NCI-H146 treated with DMSO at 0.1 percent for 48 hours (cell line): Measurements from ENCODE around the gene KDM4C.
A peak's percentile ranks its signal among the peaks of the same experiment; 100 is the strongest.
"Not testable (repeated sequence)": the region's sequence is repeated elsewhere in the genome, so short reads cannot be mapped to it uniquely, and the experiment has no call there.

Source experiments
- DNase-seq: peaks from one replicate; lab custom pipeline; 2025; ENCODE audit not compliant: unreplicated experiment; lab: John Stamatoyannopoulos, UW

The KDM4C gene

DNA sequence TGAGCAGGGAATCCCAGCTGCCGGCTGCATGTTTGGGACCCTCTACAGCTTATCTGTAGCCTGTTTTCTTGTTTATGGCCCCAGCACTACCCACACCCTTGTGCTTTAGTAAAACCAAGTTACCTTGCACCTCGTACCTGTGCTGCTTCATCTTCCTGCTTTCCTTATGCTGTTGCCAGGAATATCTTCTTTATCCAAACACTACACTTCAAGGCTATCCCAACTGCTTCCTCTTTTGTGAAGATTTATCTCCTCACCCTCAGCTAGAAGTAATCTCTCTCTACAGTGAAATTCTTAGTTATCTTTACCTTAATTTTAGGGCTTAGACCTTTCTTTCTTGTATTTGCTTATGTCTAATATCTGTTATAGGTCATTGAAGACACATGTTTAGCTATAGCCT lies 171.1 kb downstream of the KDM4C start:
- DNase-seq: no peak

DNA sequence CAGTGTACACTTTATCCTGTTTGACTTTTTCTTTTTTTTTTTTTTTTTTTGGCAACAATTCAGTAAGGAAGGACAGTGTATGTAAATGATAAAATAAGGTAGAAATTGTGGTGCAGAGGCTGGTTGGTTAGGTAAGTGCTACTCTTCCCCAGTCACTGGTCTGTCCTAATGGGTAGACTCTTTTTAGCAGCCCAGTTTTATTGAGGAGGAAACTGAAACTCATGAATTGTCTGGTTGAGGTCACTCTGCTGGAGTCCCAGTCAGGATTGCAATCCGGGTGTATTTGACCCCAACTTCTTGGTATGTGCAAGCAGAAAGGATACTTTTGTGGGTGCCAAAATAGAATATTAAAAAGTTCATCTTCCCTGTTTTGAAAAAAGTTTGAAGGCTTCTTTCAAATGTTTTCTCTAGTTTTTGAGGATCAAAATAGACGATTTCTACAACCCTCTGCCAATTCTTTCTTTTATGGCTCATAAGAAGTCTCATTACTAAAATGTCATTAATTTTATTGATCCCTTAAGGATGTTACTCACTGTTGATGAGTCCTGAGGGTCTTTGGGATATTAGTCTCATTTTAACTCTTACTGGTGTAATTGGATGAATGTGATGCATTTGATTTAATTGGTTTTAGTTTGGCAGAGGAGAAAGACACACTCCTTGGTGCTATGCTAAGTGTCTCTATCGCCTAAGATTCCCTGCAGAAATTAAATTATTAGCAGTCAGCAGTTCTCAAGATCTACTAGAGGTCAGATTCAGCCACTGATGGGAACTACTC lies 171.9 kb downstream of the KDM4C start:
- no peak for DNase-seq

DNA sequence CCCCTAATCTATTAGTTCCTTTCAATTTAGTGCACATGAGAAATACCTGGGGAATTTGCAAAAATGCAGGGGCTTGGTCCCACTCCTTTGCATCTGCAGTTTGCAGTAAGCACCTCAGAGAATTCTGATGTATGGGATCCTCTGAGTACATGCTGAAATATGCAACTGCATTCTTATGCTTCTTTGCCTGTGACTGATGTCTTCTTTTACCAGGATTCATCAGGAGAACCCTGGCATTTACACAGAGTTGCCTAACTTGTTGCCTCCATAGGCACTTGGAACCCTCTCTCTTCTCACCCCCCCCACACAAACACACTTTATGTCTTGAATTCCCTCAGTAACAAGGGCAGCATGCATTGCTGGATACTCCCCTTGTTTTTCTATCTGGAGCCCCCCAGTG lies 173.1 kb downstream of the KDM4C start:
- DNase-seq: no peak

DNA sequence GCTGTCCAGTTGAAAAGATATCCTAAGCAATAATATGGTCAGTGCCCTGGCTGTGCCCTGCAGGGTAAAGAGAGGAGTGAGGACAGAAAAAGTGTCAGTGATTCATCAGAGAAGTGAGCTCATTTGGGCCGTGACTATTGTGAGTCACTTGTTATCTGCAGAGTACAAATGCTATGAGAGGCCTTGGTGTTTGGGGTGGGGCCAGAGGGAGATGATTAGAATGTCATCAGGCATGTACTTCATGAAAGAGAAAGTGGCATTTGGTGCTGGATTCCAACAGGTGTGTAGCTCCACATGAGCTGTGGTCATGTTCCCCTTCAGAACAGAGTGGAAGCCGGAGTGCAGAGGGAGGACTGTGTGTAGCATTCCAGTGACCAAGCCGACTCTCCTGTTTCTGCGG lies 174.1 kb downstream of the KDM4C start:
- DNase-seq: no peak

DNA sequence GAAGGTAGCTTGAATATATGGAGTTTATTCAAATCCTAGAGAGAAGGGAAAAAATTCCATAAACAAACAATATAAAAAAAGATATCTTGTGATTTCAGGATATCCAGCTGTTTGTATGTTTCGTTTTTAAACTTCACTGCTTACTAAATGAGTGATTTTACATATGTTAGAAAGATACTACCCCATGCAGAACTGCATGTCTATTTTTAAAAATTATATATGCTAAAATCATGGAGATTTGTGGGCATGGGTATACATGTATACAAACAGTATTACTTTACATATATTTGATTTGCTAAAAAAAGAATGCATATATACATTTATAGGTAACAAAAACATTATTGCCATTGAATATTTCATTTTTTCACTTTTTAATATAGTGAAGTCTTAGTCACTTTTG lies 178.3 kb downstream of the KDM4C start:
- no peak for DNase-seq

DNA sequence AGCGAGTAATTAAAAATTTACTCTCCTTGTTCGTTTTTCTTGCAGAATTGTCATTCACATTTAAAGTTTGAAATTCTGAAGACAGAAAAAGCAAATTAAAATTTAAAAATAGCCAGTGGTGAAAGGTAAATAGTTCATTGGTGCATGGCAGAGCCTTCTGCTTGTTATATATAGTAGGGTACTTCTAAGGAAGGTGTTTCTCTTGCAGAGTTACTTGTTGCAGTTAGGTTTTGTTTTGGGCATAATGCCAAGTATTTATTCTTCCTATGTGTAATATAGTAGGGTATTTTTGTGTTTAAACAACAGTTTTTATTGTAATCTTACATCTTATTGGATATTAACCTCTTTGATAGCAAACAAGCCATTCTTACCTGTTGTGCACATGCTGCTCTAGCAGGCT lies 179.4 kb downstream of the KDM4C start:
- DNase-seq: no peak

DNA sequence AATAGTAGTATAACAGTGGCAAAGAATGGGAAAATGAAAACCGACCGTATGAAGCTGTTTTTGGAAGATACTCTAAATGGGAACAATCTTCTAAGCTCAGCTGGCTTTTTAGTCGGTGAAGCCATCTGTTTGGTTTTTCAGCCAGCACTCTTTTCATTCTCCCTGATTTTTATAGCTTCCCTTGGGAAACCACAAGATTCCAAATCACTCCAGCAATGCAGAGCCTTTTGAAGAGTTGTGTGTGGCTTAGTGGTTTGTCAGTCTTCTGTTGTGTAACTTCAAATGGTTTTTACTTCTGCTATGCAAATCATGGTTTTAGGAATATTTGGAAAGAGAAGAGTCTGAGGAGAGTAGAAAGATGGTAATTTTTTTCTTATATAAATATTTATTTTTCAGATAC lies 180.7 kb downstream of the KDM4C start:
- no peak for DNase-seq

DNA sequence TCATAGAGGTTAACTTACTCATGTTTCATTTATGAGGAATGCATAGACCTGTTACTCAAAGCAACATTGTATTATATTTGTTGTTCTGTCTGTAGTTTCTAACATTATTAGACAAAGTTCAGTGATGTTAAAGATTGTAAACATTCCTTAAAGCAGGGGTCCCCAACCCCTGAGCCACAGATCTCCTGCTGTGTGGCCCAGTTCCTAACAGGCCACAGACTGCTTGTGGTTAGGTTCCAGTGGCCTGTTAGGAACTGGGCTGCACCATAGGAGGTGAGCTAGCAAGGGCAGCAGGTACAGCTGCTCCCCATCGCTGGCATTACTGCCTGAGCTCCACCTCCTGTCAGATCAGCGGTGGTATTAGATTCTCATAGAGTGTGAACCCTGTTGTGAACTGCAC lies 181.1 kb downstream of the KDM4C start:
- DNase-seq: no peak

DNA sequence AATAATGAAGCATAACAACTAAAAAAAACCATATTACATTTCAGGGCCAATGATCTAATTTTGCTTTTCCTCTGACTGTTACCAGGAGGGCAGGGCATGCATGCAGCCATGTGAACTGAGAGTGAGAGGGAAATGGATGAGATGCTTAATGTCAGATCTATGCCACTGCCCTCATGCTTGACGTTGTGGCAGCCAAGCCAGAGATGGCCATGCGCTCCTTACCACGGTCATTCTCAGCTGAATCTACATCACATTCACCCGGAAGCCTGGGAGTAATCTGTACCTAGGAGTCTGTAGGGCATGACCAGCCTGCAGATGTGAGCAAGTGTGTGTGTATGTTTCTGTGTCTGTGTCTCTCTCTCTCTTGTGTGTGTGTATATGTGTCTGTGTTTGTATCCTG lies 183.7 kb downstream of the KDM4C start:
- DNase-seq: no peak

DNA sequence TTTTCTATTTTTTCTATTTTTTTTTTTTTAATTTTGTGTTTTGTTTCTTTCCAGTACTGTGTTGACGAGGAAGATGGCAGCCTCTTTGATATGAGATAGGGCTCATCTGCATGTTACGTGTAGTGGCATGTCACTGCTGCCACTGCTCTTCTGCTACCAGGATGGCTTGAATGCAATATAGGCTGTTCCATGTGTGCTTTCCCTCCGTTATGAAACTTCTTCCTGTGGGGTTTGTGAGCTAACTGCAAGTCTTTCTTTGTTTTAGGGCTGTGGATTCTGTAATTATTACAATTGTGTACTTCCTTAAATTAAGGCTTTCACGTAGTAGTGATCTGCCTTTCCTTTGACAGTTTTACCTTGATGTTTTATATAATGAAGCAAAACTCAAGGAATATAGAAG lies 184.6 kb downstream of the KDM4C start:
- no peak for DNase-seq

DNA sequence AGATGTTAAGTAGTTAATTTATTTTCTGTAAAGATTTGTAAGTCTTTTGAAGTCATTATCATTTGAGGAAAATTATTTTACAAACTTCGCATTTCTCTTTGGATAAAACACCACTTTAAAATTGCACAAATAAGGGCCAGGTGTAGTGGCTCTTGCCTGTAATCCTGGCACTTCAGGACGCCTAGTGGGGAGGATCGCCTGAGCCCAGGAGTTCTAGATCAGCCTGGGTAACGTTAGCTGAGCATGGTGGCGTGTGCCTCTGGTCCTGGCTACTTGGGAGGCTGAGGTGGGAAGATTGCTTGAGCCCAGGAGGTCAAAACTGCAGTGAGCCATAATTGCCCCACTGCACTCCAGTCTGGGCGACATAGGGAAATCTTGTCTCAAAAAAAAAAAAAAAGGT lies 185.5 kb downstream of the KDM4C start:
- DNase-seq: no peak

DNA sequence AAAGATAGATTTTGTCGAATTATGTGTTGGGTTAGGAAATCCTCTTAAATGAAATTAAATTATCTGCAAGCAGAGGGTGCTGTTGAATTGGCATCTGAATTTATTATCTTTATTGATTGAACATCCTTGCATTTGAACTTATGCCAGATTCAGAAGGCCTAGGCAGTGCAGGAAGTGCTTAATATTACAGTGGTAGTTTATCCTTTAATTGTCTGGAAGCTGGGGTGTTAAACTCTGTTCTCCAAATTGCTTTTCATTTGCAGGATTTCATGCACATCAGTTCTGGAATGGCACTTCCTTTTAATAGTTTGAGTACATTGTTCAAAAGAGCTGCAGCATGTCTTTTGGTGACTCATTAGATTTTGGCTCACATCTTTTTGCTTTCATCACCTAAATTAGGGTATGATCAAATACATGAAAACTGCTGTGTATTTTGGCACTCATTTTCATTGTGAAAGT lies 186.3 kb downstream of the KDM4C start:
- DNase-seq: peak; percentile 62

DNA sequence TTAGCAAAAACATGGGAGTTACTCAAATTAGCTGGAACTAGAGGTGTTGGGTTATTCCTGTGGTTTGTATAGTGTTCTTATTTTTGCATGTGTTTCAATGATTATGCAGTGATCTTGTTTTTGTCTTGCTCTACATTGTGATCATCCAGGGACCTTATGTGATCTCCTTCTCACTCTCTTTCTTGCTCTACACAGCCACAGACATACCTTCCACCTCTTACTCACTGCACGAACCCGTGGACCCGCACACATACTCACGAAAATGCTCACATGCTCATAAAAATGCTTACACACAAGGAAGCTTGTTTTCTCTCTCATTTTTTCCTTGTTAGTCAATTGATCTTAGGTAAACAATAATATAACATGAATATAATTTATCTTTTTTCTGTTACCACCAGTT lies 187.1 kb downstream of the KDM4C start:
- DNase-seq: no peak

DNA sequence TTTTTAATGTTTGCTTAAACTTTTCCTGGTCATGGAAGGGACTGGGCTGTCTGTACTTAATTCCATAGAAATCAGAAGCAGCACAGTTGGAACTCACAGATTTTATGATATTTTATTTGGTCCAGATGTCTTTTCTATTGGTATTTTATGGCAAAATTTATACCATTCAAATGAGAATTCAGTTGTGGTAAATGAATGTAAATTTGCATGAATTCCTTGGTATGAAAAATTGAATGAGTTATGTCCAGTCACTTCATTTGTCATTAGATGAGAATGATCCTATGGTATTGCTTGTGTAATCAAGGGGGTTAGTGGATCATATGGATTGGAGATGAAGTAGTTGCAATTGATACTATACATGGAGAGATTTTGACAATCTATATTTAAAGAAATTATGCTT lies 188.0 kb downstream of the KDM4C start:
- no peak for DNase-seq

DNA sequence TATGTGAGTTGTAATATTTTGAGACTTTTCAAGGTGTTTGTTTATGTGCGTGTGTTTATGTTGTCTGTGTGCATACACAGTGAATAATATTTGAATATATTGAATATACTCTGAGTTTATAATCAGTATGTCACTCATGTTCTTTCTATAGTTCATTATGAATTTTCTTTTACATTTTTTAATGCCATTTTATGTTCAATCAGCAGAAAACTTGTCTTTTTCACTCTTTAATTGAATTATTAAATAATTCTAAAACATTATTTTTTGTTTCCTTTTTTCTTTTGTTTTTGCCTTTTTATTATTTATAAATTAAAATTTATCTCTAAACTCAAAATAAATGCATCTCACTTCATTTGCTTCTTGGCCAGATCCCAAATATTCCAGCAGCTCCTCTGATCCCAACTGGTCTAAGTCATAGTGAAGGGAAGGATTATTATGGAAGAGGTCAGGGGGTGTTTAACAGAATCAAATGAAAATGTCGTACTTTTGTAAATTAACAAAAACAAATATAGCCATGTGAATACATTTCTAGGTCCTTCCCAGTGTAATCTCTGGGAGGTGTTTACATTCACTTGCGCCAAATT lies 188.9 kb downstream of the KDM4C start:
- DNase-seq: no peak

DNA sequence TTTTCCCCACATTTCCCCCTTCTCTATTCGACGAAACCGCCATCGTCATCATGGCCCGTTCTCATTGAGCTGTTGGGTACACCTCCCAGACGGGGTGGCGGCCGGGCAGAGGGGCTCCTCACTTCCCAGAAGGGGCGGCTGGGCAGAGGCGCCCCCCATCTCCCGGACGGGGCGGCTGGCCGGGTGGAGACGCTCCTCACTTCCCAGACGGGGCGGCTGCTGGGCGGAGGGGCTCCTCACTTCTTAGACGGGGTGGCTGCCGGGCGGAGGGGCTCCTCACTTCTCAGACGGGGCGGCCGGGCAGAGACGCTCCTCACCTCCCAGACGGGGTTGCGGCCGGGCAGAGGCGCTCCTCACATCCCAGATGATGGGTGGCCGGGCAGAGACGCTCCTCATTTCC lies 191.1 kb downstream of the KDM4C start:
- DNase-seq: not testable (repeated sequence)

DNA sequence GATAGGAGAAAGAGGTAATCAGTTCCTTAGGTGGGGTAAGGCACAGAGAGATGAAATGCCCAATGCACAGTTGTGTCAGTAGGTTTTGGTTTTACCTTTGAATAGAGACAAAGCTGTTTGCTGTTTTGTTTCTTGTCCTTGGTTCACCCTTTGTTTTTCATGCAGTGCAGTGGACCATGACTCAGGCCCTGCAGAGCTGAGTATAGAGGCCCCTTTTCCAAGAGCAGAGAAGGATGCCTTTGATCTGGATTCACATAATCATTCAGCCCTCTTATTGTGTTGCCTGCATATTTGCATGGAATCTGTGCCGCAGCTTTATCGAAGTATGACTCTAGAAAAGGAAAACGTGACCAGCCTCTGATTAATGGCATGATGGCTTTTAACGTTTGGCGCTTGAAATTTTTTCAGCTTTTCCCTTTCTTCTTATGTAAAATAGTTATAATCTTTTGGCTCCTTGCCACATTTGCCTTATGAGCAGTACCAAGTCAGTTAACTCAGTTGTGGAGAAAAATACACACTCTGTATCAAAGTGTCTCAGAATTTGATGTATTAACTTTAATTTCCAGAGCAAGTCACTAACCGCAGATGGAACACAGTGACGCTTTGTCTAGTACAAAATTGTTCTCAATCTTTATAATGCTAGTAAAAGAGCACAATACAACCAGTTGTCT lies 197.6 kb downstream of the KDM4C start:
- peak; percentile 40 for DNase-seq

DNA sequence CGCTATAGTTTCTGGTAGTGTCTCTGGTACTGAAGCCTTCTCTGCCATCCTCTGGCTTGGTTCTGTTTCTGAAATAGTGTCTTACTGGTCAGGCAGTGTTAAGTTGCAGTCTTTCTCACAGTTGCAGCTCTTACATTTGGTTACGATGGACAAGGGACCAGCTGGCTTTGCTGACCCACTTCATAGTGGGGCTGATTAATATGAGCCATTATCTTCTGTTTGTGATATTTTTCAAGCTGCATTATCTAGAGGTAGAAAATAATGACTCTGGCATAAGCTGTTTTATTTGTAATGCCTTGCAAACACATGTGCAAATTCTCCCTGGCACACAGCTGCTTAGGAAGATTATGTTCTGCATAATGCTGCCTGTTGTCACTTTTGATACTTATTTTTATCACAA lies 199.1 kb downstream of the KDM4C start:
- DNase-seq: peak; percentile 26

DNA sequence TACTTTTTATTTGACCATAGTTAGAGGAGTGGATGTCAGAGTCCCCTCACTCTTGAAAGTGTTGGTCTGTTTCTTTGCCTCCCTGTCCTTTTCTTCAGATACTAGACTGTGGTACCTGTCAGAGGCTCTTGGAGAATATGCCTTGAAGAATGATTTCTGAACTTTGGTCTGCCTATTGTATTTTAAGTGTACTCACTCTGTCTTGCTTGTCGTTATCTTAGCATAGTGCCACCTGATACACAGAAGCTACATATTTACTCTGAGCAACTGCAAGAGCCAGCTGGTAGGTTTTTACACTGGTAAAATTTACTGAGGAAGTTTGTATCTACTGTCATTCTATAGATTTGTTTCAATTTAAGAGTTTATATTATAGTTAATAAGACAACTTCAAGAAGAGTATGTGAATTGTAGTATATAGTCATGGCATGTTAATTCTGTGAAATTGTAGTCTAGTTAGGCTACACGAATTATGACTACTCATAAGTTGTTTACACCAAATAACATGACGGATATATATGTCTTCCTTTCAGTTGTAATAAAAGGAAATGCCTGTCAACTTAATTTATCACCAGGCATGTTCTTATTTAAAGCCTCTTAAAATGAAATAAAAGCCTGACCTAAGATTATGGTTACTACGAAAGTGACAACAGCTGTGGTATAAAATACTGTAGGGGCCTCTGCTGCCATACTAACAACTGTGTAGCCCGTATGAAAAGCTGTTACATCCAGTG lies 201.7 kb downstream of the KDM4C start:
- no peak for DNase-seq

DNA sequence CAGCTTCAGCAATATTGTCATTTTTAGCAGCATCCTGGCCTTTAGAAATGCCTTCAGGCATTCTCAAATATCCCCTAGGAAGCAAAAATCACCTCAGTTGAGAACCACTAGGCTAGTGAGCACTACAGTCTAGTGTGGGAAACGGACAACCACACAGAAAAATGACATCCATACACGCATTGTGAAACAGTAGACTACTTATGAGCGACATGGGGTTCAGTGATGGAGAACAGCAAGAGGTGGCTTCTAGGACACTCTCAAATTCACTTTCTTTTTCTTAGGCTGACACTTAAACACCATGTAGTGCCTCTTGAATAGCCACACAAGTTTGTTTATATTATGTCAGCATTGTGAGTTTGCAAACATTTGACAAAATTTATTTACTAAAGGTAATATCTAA lies 203.0 kb downstream of the KDM4C start:
- no peak for DNase-seq

DNA sequence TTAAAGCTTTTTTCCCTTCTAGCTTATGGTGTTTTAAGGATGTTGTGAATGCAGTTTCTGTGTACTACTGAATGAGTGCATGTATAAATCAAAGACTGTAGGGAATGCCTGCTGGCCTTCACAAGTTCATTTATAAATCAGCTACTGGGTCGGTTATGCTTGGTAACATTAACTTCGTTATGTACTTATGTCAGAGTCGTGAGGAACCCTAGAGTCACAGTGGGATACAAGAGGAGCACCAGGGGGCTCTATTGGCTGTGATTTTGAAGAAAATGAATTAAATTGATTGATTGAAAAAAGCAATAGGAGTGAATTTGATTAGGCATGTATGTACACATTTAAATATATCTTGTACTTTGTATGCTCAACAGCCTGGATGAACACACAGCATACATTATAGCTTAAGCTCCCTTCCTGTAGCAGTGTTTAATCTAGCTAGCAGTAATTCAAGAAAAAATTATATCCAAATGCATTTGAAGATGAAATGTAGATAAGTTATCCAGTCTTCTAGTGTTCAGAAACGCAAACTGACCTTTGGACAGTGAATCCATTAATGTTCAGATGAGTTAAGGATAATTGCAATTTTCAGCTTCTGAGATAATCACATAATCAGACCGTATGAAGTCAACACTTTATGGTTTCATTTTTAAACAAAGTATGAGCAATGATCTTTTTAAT lies 204.2 kb downstream of the KDM4C start:
- DNase-seq: no peak
